Measurements from ENCODE around the gene CPLX1. TPM values are rescaled to one million over a fixed set of nuclear protein-coding genes. Genes with fewer than 3 reads are reported as not detected.

CPLX1 gene
- total RNA-seq, 2 experiments from 2014 or later, result 0.21 to 0.25 TPM

DNA sequence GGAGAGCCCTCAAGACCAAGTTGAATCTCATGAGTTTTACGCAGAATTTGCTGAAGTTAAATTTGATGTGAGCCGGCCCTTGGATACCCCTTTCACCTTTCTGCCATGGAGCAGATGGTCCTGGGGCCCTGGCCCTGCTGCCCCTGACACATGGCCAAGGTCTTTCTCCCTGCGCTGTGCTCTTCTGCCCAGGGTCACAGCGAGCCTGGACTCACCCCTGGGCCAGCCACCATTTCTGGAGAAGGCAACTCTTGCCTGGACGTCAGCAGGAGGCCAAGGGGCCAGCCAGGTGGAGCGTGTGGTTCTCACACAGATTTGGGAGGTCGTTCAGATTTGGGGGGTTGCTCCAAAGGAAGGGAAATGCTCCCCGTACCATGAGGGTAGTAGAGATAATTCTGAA lies 90.3 kb downstream of the CPLX1 start:
- Histone ChIP-seq H3K4me2 (ENCODE audit: low read length) (no peak overlapping the region), H3K36me3 (ENCODE audit: insufficient read depth, low read length) (peaks cover 65% of the 10 kb centered on the region), H3K9me3 (ENCODE audit: low read length) (no peaks in the 10 kb centered on the region), H3K4me1 (ENCODE audit: insufficient read depth, low read length, poor library complexity, severe bottlenecking) (peaks cover 10% of the 10 kb centered on the region), H4K20me1 (ENCODE audit: insufficient read depth, low read length) (no peaks in the 10 kb centered on the region), H3K4me3 (ENCODE audit: low read depth, low read length, poor library complexity, severe bottlenecking) (no peak overlapping the region), H3K9me2 (ENCODE audit: insufficient read depth, low read length) (no peaks in the 10 kb centered on the region), H3K27ac (ENCODE audit: low read depth, low read length, poor library complexity, severe bottlenecking) (no peak overlapping the region), H3K79me2 (ENCODE audit: insufficient read depth, low read depth, low read length) (no peaks in the 10 kb centered on the region), H2AFZ (ENCODE audit: low read length) (no peak overlapping the region)
- ChIA-PET POLR2A (no interaction called here), CTCF (ENCODE audit: unreplicated experiment) (no interaction called here)
- DNase-seq (ENCODE audit: low spot score), result no peak
- intact Hi-C loops (cut with micrococcal nuclease; ENCODE audit: unreplicated experiment), result no loop called here
- TF ChIP-seq, protein P1, sequence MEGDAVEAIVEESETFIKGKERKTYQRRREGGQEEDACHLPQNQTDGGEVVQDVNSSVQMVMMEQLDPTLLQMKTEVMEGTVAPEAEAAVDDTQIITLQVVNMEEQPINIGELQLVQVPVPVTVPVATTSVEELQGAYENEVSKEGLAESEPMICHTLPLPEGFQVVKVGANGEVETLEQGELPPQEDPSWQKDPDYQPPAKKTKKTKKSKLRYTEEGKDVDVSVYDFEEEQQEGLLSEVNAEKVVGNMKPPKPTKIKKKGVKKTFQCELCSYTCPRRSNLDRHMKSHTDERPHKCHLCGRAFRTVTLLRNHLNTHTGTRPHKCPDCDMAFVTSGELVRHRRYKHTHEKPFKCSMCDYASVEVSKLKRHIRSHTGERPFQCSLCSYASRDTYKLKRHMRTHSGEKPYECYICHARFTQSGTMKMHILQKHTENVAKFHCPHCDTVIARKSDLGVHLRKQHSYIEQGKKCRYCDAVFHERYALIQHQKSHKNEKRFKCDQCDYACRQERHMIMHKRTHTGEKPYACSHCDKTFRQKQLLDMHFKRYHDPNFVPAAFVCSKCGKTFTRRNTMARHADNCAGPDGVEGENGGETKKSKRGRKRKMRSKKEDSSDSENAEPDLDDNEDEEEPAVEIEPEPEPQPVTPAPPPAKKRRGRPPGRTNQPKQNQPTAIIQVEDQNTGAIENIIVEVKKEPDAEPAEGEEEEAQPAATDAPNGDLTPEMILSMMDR (conservative IDR thresholded peaks at IDR 0.05; ENCODE audit: low read length), result no peak
- TF ChIP-seq EZH2phosphoT487 (IDR thresholded peaks at IDR 0.05; ENCODE audit: borderline replicate concordance, low read depth, low read length), result no peak
- no TSS peak for BruUV-seq (replicated peaks)

Other genes with a start within 250 kb of the CPLX1 start
- gene TMEM271, start 249.8 kb downstream of the CPLX1 start, total RNA-seq (2014; rRNA removed; shearing (Covaris generic)), result not detected in 2 replicates
- gene TMEM271, start 249.8 kb downstream of the CPLX1 start, total RNA-seq (2022), result not detected in 2 replicates
- not detected in 2 replicates for gene PDE6B, start 200.6 kb downstream of the CPLX1 start, total RNA-seq (2014; rRNA removed; shearing (Covaris generic))
- not detected in 2 replicates for gene PDE6B, start 200.6 kb downstream of the CPLX1 start, total RNA-seq (2022)
- gene ATP5ME, start 151.9 kb downstream of the CPLX1 start, total RNA-seq (2014; rRNA removed; shearing (Covaris generic)), result 388 and 420 TPM in 2 replicates
- 276 and 359 TPM in 2 replicates for gene ATP5ME, start 151.9 kb downstream of the CPLX1 start, total RNA-seq (2022)
- gene MYL5, start 151.6 kb downstream of the CPLX1 start, total RNA-seq (2014; rRNA removed; shearing (Covaris generic)), result 23.0 and 24.4 TPM in 2 replicates
- 62.2 and 67.4 TPM in 2 replicates for gene MYL5, start 151.6 kb downstream of the CPLX1 start, total RNA-seq (2022)
- gene SLC49A3, start 137.0 kb downstream of the CPLX1 start, total RNA-seq (2014; rRNA removed; shearing (Covaris generic)), result not detected in 2 replicates
- gene SLC49A3, start 137.0 kb downstream of the CPLX1 start, total RNA-seq (2022), result not detected in 2 replicates
- gene PCGF3, start 120.3 kb downstream of the CPLX1 start, total RNA-seq (2014; rRNA removed; shearing (Covaris generic)), result 33.8 and 43.7 TPM in 2 replicates
- gene PCGF3, start 120.3 kb downstream of the CPLX1 start, total RNA-seq (2022), result 45.9 and 50.2 TPM in 2 replicates
- gene GAK, start 106.2 kb upstream of the CPLX1 start, total RNA-seq (2014; rRNA removed; shearing (Covaris generic)), result 77.5 and 86.1 TPM in 2 replicates
- gene GAK, start 106.2 kb upstream of the CPLX1 start, total RNA-seq (2022), result 107 and 111 TPM in 2 replicates
- 7.1 and 12.5 TPM in 2 replicates for gene TMEM175, start 106.3 kb upstream of the CPLX1 start, total RNA-seq (2014; rRNA removed; shearing (Covaris generic))
- 31.9 and 33.1 TPM in 2 replicates for gene TMEM175, start 106.3 kb upstream of the CPLX1 start, total RNA-seq (2022)
- 8.6 and 11.3 TPM in 2 replicates for gene DGKQ, start 147.4 kb upstream of the CPLX1 start, total RNA-seq (2014; rRNA removed; shearing (Covaris generic))
- 13.0 and 15.2 TPM in 2 replicates for gene DGKQ, start 147.4 kb upstream of the CPLX1 start, total RNA-seq (2022)
- 9.3 and 15.7 TPM in 2 replicates for gene IDUA, start 160.9 kb upstream of the CPLX1 start, total RNA-seq (2014; rRNA removed; shearing (Covaris generic))
- gene IDUA, start 160.9 kb upstream of the CPLX1 start, total RNA-seq (2022), result 10.4 and 12.3 TPM in 2 replicates
- not detected in 2 replicates for gene SLC26A1, start 167.3 kb upstream of the CPLX1 start, total RNA-seq (2014; rRNA removed; shearing (Covaris generic))
- 0.30 TPM in 1 of 2 replicates, not detected in the other for gene SLC26A1, start 167.3 kb upstream of the CPLX1 start, total RNA-seq (2022)
- 1.4 and 1.8 TPM in 2 replicates for gene FGFRL1, start 185.5 kb upstream of the CPLX1 start, total RNA-seq (2014; rRNA removed; shearing (Covaris generic))
- gene FGFRL1, start 185.5 kb upstream of the CPLX1 start, total RNA-seq (2022), result 2.7 and 3.1 TPM in 2 replicates